Measurements from ENCODE around the gene RASSF9. TPM values are rescaled to one million over a fixed set of nuclear protein-coding genes. Genes with fewer than 3 reads are reported as not detected.

The RASSF9 gene
- total RNA-seq, 1 donor from 2014 or later = 2.2 TPM

GRCh38 chr12:85825746-85826145, 10.5 kb downstream of the RASSF9 start:
- no peak for TF ChIP-seq CTCF (IDR thresholded peaks at IDR 0.05; ENCODE audit: unreplicated experiment)
- no peak for DNase-seq (ENCODE audit: low spot score)
- no peaks in the 10 kb centered on the region for H3K36me3 Mint-ChIP-seq (ENCODE audit: low read depth, unreplicated experiment)
- no peak overlapping the region for H3K4me3 Mint-ChIP-seq (ENCODE audit: unreplicated experiment)
- H3K27ac Mint-ChIP-seq (ENCODE audit: unreplicated experiment) = no peak overlapping the region
- no peaks in the 10 kb centered on the region for H3K9me3 Mint-ChIP-seq (ENCODE audit: unreplicated experiment)
- no peaks in the 10 kb centered on the region for H3K27me3 Mint-ChIP-seq (ENCODE audit: unreplicated experiment)
- H3K4me1 Mint-ChIP-seq (ENCODE audit: unreplicated experiment) = no peaks in the 10 kb centered on the region

GRCh38 chr12:85823436-85824180, 12.6 kb downstream of the RASSF9 start:
- Mint-ChIP-seq H3K4me3 (ENCODE audit: unreplicated experiment) (no peak overlapping the region), H3K27me3 (ENCODE audit: unreplicated experiment) (no peaks in the 10 kb centered on the region), H3K36me3 (ENCODE audit: low read depth, unreplicated experiment) (no peaks in the 10 kb centered on the region), H3K9me3 (ENCODE audit: unreplicated experiment) (no peaks in the 10 kb centered on the region), H3K27ac (ENCODE audit: unreplicated experiment) (no peak overlapping the region), H3K4me1 (ENCODE audit: unreplicated experiment) (no peaks in the 10 kb centered on the region)
- no peak for TF ChIP-seq CTCF (IDR thresholded peaks at IDR 0.05; ENCODE audit: unreplicated experiment)
- no peak for DNase-seq (ENCODE audit: low spot score)

GRCh38 chr12:85821759-85822158, 14.4 kb downstream of the RASSF9 start:
- H3K4me1 Mint-ChIP-seq (ENCODE audit: unreplicated experiment) = no peaks in the 10 kb centered on the region

GRCh38 chr12:85821206-85821605, 15.0 kb downstream of the RASSF9 start:
- H3K27me3 Mint-ChIP-seq (ENCODE audit: unreplicated experiment) = no peaks in the 10 kb centered on the region
- H3K9me3 Mint-ChIP-seq (ENCODE audit: unreplicated experiment) = no peaks in the 10 kb centered on the region

More at GRCh38 chr12:85821759-85822158, 14.4 kb downstream of the RASSF9 start:
- no peaks in the 10 kb centered on the region for H3K27me3 Mint-ChIP-seq (ENCODE audit: unreplicated experiment)
- no peak overlapping the region for H3K27ac Mint-ChIP-seq (ENCODE audit: unreplicated experiment)
- H3K36me3 Mint-ChIP-seq (ENCODE audit: low read depth, unreplicated experiment) = no peaks in the 10 kb centered on the region
- no peak overlapping the region for H3K4me3 Mint-ChIP-seq (ENCODE audit: unreplicated experiment)
- H3K9me3 Mint-ChIP-seq (ENCODE audit: unreplicated experiment) = no peaks in the 10 kb centered on the region
- no peak for DNase-seq (ENCODE audit: low spot score)
- no peak for TF ChIP-seq CTCF (IDR thresholded peaks at IDR 0.05; ENCODE audit: unreplicated experiment)

More at GRCh38 chr12:85821206-85821605, 15.0 kb downstream of the RASSF9 start:
- Mint-ChIP-seq H3K4me3 (ENCODE audit: unreplicated experiment) (no peak overlapping the region), H3K4me1 (ENCODE audit: unreplicated experiment) (no peaks in the 10 kb centered on the region), H3K36me3 (ENCODE audit: low read depth, unreplicated experiment) (no peaks in the 10 kb centered on the region), H3K27ac (ENCODE audit: unreplicated experiment) (no peak overlapping the region)
- DNase-seq (ENCODE audit: low spot score) = no peak
- TF ChIP-seq CTCF (IDR thresholded peaks at IDR 0.05; ENCODE audit: unreplicated experiment) = no peak
